GM12875 (cell line): ENCODE data around the gene OSBPL9.

Experiments
- H3K4me3 ChIP-seq: one replicate; pipeline ENCODE4 v1.5.1; 2011; ENCODE audit warnings: low read depth, low read length, control low read depth
- TF ChIP-seq, protein P1 (sequence below): IDR thresholded peaks from 2 replicates; pipeline ENCODE4 v1.5.1; 2011; ENCODE audit warnings: low read depth, mild to moderate bottlenecking, control low read depth, inconsistent platforms, low read length, moderate library complexity, borderline replicate concordance; ENCODE audit not compliant: insufficient read depth

OSBPL9 gene

DNA sequence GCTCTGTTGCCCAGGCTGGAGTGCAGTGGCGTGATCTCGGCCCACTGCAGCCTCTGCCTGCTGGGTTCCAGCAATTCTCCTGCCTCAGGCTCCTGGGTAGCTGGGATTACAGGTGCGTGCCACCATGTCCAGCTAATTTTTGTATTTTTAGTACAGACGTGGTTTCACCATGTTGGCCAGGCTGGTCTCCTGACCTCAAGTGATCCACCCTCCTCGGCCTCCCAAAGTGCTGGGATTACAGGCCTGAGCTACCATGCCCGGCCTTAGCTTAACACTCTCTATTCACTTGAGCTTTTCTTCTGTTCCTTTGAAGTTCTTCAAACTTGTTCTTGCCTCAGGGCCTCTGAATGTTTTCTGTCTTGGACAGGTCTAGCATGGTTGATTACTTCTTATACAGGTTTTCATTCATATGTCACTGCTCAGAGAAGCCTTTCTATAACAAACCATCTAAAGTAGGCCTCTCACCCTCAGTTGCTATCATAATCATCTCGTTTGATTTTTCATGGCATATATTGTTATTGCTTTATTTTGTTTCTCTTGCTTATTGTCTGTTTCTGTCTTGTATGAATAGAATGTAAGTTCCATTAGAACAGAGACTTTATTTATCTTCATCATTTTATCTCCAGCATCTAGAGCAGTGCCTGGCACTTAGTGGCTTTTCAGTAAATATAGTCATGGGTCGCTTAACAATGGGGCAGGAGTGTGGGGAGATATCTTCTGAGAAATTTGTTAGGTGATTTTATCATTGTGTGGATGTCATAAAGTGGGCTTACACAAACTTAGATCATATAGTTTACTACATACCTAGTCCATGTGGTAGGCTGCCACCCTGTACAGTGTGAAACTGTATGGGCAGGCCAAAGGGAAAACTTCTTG lies 12.1 kb downstream of the OSBPL9 start:
- TF ChIP-seq, protein P1, sequence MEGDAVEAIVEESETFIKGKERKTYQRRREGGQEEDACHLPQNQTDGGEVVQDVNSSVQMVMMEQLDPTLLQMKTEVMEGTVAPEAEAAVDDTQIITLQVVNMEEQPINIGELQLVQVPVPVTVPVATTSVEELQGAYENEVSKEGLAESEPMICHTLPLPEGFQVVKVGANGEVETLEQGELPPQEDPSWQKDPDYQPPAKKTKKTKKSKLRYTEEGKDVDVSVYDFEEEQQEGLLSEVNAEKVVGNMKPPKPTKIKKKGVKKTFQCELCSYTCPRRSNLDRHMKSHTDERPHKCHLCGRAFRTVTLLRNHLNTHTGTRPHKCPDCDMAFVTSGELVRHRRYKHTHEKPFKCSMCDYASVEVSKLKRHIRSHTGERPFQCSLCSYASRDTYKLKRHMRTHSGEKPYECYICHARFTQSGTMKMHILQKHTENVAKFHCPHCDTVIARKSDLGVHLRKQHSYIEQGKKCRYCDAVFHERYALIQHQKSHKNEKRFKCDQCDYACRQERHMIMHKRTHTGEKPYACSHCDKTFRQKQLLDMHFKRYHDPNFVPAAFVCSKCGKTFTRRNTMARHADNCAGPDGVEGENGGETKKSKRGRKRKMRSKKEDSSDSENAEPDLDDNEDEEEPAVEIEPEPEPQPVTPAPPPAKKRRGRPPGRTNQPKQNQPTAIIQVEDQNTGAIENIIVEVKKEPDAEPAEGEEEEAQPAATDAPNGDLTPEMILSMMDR = no peak
- no peak overlapping the region for H3K4me3 ChIP-seq

DNA sequence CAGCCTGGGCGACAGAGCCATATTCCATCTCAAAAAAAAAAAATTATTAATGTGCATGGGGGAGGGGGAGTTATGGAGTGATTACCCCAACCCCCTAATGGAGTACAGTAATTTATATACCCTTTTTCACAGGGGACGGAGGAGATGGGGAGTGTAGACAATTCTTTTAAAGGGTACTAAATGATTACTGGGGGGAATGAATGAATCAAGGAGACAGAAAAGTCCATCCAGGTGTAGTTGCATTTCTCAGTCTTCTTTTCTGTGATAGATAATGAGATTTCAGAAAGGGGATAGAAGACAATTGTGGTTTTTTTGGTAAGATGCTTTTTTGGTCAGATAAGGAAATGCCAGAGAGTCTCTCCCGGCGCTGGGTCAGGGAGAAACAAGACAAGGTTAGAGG lies 13.0 kb downstream of the OSBPL9 start:
- no peak overlapping the region for H3K4me3 ChIP-seq
- TF ChIP-seq, protein P1 = no peak

DNA sequence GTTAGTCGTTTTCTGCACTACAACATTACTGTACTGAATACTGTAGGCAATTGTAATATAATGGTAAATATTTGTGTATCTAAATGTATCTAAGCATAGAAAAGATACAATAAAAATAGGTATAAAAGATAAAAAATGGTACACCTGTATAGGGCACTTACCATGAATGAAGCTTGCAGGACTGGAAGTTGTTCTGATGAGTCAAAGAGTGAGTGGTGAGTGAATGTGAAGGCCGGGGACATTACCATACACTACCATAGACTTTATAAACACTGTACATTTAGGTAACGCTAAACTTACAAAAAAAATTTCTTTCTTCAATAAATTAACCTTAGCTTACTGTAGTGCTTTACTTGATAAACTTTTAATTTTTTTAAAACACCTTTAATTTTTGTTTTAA lies 13.5 kb downstream of the OSBPL9 start:
- TF ChIP-seq, protein P1 = no peak
- H3K4me3 ChIP-seq = no peak overlapping the region

DNA sequence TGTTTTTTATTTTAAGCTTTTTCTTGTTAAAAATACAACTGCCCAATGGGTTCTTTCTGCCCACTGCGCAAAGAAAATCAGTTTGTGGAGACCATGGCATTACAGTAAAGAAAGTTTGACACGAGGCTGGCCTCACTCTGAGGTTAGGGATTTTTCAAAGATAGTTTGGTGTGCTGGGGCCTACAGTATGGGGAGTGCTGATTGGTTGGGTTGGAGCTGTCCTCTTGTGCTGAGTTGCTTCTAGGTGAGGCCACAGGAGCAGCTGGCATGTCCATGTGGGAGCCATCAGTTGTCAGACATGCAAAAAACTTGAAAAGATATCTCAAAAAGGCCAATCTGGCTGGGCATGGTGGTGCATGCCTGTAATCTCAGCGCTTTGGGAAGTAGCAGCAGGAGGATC lies 14.0 kb downstream of the OSBPL9 start:
- TF ChIP-seq, protein P1 = no peak
- H3K4me3 ChIP-seq = no peak overlapping the region

DNA sequence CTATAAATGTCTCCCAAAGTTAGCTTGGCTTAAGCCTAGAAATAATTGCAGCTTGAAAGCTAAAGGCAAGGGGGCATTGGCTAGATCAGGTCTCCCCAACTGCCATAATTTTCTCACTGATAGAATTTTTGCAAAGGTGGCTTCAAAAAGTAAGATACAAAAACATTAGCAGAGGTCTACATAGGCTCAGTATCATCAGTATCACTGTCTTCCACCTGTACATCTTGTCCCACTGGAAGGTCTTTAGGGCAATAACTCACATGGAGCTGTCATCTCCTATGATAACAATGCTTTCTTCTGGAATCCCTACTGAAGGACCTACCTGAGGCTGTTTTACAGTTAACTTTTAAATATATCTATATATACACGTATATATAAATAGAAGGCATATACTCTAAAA lies 14.9 kb downstream of the OSBPL9 start:
- TF ChIP-seq, protein P1 = no peak
- no peak overlapping the region for H3K4me3 ChIP-seq

DNA sequence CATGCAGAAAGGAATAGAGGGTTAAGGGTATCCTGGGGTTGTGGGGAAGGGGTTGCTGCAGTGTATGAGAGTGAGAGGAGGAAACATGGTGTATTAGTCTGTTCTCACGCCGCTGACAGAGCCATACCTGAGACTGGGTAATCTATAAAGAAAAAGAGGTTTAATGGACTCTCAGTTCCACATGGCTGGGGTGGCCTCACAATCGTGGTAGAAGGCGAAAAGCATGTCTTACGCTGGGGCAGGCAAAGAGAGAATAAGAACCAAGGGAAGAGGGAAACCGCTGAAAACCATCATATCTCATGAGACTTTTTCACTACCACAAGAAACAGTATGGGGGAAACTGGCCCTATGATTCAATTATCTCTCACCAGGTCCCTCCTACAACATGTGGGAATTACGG lies 17.7 kb downstream of the OSBPL9 start:
- TF ChIP-seq, protein P1 = no peak
- H3K4me3 ChIP-seq = no peak overlapping the region

DNA sequence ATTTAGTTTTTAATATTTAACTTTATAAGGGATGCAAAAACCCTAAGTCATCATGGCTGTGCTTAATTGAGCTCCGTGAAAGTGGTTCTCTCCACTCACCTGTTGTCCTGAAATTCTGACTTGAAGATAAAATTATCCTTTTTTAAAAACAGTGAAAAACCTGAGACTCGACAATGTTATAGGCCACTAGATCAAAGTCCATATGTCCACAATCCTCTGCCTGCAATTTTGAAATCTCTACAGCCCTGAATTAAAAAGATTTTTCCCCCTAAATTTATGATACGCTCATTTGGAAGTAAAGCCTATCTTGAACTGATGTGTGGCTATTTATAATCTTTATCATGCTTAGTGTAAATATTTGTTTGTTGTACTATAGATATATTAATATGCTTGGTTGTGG lies 18.7 kb downstream of the OSBPL9 start:
- TF ChIP-seq, protein P1 = no peak
- H3K4me3 ChIP-seq = no peak overlapping the region
